Astrocyte (in vitro differentiated cells and primary cell): Measurements from ENCODE around the gene PRRC2C.

Source experiments
- CTCF ChIP-seq: IDR thresholded peaks from 2 replicates; pipeline ENCODE4 v1.5.1; 2011; ENCODE audit warnings: low read depth, mild to moderate bottlenecking, inconsistent platforms, low read length, moderate library complexity; ENCODE audit not compliant: insufficient read depth
- EZH2 ChIP-seq: IDR thresholded peaks from 2 replicates; pipeline ENCODE4 v1.6.1; 2012; ENCODE audit warnings: mild to moderate bottlenecking, low read length, inconsistent platforms; ENCODE audit not compliant: insufficient read depth

GRCh38 chr1:171597203-171597602, 111.9 kb downstream of the PRRC2C start:
- TF ChIP-seq EZH2 (no peak), CTCF (no peak)
